Subcutaneous adipose tissue (tissue), 4 donors: ENCODE results near the gene RDH12. TPM values are rescaled to one million over a fixed set of nuclear protein-coding genes. Genes with fewer than 3 reads are reported as not detected.
"Not testable (repeated sequence)": the region's sequence is repeated elsewhere in the genome, so short reads cannot be mapped to it uniquely, and the experiment has no call there.

Experiments
- total RNA-seq, 4 donors: library from RNA; depleted of rRNA; stranded (reverse); fragments of >200 nt; gene quantifications; one replicate each; pipeline ENCODE4 v1.1.0, GENCODE V29; 2016
- TF ChIP-seq, protein P1 (sequence below): fragments of 450-650 bp; IDR thresholded peaks from one replicate; pipeline ENCODE4 v1.5.1; 2016; ENCODE audit warnings: low read depth, mild to moderate bottlenecking, control low read depth, antibody characterized with exemption, moderate library complexity

The RDH12 gene
- 1 to 10 TPM in 1 of 4 donors, not detected in 3; 1.5 TPM for total RNA-seq

DNA sequence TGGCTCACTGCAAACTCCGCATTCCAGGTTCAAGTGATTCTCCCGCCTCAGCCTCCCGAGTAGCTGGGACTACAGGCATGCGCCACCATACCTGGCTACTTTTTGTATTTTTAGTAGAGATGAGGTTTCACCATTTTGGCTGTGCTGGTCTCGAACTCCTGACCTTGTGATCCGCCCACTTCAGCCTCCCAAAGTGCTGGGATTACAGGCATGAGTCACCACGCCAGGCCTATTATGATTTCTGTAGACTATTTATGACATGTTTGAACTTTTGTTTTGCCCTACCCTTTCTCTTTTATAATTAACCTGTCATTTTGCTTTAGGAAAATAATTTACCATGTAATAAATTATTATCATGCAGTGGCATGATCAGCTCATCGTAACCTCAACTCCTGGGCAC is at the start of gene RDH12:
Gene RDH12, plus strand, starts transcription at position 395 of the 400 bp plus-strand sequence. CDS start 20,757 bp downstream, outside the sequence.
- TF ChIP-seq, protein P1, sequence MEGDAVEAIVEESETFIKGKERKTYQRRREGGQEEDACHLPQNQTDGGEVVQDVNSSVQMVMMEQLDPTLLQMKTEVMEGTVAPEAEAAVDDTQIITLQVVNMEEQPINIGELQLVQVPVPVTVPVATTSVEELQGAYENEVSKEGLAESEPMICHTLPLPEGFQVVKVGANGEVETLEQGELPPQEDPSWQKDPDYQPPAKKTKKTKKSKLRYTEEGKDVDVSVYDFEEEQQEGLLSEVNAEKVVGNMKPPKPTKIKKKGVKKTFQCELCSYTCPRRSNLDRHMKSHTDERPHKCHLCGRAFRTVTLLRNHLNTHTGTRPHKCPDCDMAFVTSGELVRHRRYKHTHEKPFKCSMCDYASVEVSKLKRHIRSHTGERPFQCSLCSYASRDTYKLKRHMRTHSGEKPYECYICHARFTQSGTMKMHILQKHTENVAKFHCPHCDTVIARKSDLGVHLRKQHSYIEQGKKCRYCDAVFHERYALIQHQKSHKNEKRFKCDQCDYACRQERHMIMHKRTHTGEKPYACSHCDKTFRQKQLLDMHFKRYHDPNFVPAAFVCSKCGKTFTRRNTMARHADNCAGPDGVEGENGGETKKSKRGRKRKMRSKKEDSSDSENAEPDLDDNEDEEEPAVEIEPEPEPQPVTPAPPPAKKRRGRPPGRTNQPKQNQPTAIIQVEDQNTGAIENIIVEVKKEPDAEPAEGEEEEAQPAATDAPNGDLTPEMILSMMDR: not testable (repeated sequence)

DNA sequence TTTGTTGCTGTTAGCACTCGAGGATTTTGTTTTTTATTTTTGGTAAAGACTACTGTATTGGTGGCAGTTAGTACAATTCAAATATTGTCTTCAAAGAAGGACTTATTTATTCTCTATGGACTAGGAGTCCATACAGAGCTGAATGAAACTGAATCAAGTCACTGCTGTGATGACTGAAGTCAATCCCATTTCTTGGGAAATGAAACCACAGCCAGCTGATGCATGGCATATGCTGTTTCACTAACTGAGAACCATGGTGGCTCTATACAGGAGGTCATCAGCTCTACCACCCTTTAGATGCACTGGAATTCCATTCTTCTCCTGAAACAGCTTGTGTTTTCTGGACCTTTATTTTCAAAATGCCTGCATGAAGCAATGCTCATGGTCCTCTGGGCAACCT is 49.5 kb upstream of the RDH12 start:
- TF ChIP-seq, protein P1: no peak

DNA sequence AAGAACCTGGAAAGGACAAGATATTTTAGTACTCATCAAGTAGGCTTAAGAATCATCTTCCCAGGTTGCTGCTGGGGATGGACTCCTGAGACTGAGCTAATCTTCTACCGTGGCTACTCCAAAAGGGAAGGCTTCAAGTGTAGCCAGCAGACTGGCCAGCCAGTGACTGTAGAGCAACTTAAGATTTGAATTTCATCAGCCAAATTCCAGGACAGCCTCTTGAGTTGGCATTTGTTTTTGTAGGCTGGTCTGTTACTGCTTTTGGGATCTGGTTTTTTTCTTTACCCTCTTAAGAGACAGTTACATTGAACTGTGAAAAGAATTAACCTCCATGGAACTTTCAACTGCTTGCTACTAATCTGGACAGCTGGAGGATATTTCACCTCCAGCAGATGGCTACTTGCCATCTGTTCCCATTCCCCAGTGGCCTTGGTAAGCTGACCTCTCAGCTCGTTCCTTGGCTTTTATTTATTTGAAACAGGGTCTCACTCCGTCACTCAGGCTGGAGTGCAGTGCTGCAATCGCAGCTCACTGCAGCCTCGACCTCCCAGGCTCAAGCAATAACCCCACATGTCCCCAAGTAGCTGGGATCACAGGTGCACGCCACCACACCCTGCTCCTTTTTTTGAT is 47.9 kb upstream of the RDH12 start:
- TF ChIP-seq, protein P1: no peak

DNA sequence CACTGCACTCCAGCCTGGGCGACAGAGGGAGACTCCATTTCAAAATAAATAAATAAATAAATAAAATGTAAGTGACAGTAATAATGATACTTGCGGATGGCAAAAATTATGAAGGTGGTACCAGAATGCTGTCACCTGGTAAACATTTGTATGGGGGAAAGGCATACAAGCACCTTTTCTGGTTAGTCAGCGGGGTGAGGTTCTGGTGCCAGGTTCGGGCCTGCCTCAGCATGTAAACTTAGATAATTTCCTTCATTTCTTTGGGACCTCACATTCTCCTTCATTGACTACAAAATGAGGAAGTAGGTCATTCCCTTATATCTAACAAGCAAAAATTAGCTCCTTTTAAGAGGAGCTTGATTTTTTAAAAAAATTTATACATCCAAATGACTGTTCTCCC is 38.1 kb upstream of the RDH12 start:
- TF ChIP-seq, protein P1: no peak

DNA sequence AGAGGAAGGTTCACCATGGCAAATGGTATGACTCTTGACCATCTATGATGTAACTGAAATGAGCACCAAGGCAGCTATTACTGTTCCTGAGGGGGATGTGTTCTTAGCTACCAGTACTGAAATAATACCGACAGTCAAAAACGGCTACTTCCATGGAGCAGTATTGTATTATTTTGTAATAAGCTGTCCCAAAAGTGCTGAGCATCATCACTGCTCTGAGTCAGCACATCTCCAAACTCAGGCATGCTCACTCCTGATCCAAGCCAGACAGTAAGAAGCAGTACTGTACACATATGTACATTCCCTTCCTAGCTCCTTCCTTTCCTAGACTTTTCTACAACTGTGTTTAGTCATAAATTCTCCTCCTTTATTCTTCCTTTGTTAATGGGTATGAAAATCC is 35.8 kb upstream of the RDH12 start:
- TF ChIP-seq, protein P1: no peak

DNA sequence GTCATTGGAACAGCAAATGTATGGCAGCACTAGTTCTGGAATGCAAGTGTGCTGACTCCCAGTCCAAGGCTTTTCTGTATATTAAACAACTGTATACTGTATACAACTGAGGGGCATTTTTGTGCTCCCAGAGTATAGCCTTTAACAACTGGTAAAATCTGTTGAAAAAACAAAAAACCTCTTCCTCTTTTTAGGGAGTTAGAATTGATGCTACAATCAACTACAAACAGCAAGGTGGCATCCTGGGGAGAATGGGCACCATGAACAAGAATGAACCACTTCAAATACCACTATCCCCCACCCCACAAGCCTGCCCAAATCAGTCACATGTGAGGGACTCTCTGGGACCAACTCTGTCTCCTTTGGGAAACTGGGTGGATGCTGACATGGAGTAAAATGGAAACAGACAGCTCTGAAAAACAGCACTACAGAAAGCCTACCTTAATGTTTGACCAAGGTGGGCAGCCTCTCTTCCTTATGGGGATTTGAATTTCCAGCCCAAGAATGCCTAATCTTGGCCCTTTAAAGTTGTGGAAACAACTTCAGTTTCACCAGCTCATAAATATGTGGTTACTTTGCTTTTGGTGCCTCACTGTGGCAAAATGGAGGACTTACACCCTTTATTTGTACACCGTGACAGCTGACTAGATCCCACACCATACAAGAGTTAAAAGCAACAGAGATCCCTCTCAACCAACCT is 34.8 kb upstream of the RDH12 start:
- TF ChIP-seq, protein P1: no peak

DNA sequence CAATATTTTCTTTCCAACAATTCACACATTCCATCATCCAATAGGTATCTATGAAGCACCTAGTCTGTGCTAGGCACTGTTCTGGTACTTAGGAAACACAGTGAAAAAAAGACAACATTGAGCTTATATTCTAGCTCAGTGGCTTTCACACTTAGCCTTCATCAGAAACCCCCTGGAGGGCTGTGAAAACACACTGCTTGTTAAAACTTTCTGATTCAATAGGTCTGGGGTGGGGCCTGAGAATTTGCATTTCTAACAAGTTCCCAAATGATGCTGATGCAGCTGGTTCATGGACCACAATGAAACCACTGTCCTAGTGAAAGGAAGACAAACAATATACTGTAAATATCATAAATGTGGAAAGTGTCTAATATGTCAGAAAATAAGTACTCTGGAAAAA is 33.1 kb upstream of the RDH12 start:
- TF ChIP-seq, protein P1: no peak
